HG03060 (cell line): ENCODE data around the gene KMT5B.

ENCODE experiments used
- ATAC-seq: cut with Tn5 transposase; IDR thresholded peaks from one replicate; pipeline ENCODE4 v1.9.1; 2021; ENCODE audit warnings: low read depth, moderate number of reproducible peaks; ENCODE audit not compliant: unreplicated experiment

The KMT5B gene

DNA sequence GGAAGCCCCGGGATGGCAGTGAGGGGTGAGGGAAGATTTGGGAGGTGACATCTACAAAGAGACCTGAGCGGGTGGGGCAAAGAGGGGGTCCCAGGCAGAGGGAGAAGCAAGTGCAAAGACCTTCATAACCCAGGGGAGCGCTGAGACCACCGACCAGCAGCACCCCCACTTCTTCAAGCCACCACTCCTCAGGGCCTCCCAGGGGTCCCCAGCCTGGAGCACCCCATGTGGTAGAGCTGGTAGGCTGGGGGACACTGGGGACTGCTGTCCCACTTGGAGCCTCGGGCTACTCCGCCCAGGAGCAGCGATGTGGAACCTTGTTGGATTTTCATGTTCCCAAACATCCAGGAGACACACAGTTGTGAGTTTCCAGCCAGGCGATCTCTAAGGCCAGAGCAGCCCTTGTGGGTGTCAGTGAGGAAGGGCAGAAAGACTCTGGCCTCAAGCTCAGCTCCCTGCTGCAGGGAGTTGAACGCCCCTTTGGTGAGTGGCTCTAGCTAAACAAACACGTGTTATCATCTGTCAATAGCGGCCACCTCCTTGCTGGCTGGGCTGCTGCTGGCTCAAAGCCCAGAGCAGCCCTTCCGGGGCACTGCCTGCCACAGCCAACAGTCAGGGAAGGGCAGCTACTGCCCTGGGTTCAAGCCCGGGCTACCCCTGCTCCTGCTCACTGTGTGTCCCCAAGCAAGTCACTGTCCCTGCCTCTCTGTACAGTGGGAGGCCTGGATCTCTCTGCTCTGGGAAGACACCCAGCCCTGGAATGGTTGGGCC, 66.2 kb downstream of the KMT5B start:
- ATAC-seq = no peak

DNA sequence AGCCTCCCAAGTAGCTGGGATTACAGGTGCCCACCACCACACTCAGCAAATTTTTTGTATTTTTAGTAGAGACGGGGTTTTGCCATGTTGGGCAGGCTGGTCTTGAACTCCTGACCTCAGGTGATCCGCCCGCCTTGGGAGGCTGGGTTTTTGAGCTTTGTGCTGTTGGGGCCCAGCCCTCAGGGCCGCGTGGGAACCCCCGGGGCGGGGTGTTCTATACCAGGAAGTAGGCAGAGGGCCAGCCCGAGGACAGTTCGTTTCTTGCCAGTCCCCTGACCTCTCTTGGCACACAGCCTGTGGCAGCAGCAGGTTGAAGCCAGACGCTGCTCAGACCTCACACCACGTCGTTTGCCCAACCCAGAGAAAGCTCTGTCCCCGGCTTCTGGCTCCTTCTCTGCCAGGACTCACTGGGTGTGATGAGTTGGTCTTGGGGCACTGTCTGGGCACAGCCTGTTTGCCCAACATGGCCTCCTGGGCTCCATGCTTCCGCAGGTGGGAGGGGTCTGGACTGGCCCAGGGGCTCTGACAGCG, 67.0 kb downstream of the KMT5B start:
- no peak for ATAC-seq

DNA sequence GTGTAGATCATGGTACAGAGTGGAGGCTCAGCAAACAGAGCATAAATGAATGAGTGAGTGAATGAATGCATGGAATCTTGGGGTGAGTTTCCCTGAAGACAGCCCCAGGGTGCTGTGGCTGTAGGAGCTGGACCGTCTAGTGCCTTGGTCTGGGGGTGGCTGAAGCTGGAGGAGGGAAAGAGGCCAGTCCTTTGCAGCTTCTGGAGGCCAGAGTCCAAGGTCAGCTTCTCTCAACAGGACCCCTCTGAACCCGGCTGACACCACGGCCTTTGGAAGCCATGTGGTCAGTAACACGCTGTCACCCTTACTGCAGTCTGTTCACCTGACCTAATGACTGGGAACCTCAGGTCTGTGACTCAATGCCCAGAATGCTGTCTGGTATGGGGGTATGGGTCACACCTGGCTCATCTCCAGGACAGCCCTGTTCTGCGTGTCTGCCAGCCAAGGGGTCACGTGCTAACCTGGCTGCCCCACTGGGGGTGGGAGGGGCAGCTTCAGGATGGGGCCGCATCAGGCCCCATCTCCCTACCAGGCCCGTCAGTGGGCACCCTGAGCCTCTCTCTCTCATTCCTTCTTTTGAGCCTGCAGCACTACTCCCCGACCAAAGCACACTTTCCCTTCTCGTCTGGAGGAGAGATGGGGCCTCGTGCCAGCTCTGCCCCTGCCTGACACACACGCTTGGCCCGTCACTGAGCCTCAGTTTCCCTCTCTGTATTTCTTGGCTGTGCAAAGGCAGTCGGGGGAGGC, 67.8 kb downstream of the KMT5B start:
- ATAC-seq = no peak

- ATAC-seq = no peak
Measured at GRCh38 chr11:68143310-68143689, 69.8 kb downstream of the KMT5B start.

- ATAC-seq = no peak
Measured at GRCh38 chr11:68142441-68143309, 70.4 kb downstream of the KMT5B start.

DNA sequence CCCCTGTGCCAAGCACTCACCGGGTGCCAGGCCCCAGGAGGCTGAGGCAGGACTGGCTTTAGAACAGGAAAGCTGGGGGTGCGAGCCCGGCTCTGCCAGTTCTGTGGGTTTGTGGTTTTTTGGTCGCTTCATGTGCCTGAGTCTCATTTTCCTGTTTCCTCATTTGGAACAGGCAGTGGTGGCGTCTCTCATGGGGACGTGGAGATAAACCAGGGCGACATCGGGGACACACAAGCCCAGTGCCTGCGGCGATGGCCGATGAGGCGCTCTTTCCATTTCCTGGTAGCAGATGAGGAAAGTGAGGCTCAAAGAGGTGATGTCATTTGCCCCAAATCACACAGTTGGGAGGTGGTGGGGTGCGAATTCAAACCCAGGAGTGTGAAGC, 71.1 kb downstream of the KMT5B start:
- ATAC-seq = no peak

DNA sequence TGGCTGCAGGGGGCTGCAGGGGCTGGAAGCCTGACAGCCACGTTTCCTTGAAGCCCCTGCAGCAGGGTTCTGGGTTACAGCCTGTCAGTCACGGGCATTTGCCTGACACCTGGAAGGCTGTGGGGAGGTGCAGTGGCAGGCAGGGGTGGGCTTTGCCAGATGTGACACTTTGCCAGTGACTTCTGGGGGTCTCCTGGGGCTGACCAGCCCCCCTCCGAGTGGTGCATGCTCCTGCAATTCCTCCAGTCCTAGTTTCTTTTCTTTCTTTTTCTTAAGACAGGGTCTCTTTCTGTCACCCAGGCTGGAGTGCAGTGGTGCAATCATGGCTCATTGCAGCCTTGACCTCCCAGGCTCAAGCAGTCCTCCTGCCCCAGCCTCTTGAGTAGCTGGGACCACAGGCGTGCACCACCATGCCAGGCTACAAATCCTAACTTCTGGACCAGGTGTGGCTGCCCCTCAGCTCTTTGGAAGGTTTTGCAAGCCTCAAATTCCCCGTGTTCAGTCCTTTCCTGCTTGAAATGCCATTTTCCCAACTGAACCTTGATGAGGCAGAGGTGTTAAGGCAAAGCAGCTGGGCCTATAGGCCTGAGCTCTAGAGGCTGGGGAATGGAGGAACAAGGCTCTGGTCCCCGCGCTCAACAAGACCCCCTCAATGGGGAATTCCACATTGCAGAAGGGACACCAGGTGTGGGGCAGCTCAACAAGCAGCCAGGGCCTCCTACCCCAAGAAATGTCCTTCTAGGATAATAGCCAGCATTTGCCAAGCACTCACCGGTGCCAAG, 71.7 kb downstream of the KMT5B start:
- no peak for ATAC-seq

- ATAC-seq = no peak
Measured at GRCh38 chr11:68140496-68141245, 72.4 kb downstream of the KMT5B start.

DNA sequence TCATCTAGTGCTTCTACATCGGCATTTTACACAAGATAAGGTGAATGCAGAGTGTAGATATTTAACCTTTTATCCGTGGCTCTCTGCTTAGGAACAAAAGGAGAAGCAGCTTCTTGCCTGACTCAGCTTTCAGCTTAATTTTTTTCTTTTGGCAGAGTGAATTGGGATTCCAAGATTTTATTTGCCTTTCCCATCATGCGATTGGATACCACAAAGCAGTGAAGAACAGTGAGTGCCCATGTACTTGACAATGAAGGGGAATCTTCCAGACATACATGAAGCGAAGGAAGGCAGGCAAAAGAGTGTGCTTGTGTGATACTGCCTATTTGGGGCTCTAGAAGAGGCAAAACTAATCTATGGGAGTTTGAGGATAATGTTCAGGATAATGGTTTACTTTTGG, 74.9 kb downstream of the KMT5B start:
- no peak for ATAC-seq

DNA sequence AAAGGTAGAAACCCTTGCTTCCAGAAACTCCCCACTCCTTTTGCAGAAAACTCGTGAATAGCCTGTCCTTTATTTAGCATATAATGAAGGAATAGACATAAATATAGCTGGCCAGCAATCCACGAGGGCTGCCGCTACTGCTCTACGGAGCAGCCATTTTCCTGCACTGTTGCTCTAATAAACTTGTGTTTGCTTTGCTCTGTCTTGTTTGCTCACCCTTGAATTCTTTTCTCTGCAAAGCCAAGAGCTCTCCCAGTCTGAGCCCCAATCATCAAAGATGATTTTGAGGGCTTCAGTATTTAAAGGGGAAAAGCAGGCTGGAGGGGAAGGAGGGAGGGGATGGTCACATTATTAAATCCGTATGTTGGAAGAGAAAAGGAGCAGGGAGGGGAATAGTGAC, 75.3 kb downstream of the KMT5B start:
- ATAC-seq = no peak

DNA sequence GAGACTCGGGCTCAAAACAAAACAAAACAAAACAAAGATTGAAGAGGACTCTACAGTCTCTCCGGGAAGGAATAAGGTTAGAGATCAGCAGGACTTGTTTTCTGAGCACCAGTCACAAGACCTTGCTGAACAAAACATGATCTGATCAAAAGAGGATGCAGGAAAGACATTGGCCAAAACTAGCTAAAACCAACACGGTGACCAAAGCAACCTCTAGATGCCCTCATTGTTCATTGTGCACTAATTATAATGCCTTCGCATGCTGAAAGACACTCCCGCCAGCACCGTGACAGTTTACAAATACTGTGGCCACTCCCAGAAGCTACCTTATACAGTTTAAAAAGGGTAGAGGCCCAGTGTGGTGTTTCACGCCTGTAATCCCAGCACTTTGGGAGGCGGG, 76.2 kb downstream of the KMT5B start:
- no peak for ATAC-seq

DNA sequence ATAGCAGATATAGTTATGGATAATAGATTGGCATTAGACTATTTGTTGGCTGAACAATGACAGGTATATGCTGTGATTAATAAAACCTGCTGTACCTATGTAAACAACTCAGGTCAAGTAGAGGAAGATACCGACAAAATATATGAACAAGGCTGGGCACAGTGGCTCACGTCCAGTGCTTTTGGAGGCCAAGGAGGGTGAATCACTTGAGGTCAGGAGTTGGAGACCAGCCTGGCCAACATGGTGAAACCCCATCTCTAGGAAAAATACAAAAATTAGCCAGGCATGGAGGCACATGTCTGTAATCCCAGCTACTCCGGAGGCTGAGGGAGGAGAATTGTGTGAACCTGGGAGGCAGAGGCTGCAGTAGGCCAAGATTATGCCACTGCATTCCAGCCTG, 77.9 kb downstream of the KMT5B start:
- no peak for ATAC-seq

- ATAC-seq = no peak
Measured at GRCh38 chr11:68133761-68134160, 79.3 kb downstream of the KMT5B start.

DNA sequence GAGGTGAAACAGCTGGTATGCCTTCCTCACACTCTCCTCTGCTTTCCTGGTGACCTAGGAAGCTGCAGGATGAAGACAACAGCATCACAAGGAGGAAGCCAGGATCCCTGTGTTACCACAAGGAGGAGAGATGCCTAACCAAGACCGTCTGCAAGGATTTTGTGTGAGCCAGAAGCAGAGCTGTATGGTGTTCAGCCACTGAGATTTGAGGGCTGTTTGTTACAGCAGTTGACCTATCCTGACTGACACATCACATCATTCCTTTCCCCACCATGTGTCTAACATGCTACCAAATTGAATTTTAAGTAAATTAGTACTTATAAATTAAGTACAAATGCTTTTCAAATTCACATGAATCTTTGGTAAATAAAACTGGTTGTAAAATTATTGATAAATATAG, 83.0 kb downstream of the KMT5B start:
- ATAC-seq = no peak

GRCh38 chr11:68128682-68129327, 84.3 kb downstream of the KMT5B start:
- ATAC-seq = no peak

- ATAC-seq = no peak
Measured at GRCh38 chr11:68127714-68128681, 85.1 kb downstream of the KMT5B start.

DNA sequence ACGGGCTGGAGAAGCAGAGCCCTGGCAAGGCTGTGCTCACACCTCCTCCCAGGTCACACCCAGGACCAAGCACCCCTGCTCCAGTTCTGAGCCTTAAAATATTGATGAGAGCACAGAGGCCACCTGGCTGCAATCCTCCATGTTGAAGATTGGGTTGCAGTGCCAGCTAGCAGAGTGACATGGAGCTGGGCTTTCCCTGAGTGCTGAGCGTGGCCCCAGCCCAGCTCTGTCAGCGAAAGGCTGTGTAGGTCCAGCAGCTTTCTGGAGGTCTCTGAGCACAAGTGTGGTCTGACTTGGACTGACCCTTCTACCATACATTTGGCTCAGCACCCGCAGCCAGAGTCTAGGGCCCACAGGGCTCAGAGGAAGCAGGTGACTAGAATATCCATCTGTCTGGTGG, 87.9 kb downstream of the KMT5B start:
- no peak for ATAC-seq
